Prostate gland (tissue), 2 donors: ENCODE measurements around the gene GGN.

ENCODE experiments used
- POLR2A ChIP-seq: fragments of 450-650 bp; IDR thresholded peaks from one replicate; pipeline ENCODE4 v1.6.1; 2016; ENCODE audit warnings: antibody characterized with exemption, mild to moderate bottlenecking
- POLR2AphosphoS5 ChIP-seq: sonication (generic); formaldehyde crosslinking; IDR thresholded peaks from one replicate; pipeline ENCODE4 v1.6.1; 2017; ENCODE audit warnings: antibody characterized with exemption
- TF ChIP-seq, protein P1 (sequence below), 4 experiments: fragments of 200-600 bp in 2 of 4; fragments of 450-650 bp in 2 of 4; sonication (generic) in 2 of 4; IDR thresholded peaks; 1 replicate in 3 of 4; 2 replicates in 1 of 4; pipeline ENCODE4 v1.5.1; 2016 to 2019; ENCODE audit warnings: antibody characterized with exemption in 4 of 4, mild to moderate bottlenecking in 2 of 4, moderate library complexity in 2 of 4

DNA sequence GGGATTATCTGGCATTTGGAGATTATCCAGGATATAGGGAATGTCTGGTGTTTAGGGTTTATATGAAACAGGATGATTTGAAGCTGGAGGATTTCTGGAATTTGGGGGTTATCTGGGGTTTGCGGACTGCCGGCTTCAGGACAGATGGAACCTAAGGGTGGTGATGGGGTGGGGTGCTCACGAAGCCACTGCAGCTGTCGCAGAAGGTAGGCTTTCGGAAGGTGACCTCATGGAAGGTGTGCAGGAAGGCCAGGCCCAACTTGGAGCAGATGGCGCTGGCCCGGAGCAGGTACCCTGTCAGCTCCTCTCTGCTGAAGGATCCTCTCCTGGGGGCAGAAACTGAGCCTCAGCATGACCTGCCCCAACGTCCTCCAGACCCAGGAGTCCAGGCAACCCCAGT, 24.7 kb upstream of the GGN start:
- TF ChIP-seq, protein P1, sequence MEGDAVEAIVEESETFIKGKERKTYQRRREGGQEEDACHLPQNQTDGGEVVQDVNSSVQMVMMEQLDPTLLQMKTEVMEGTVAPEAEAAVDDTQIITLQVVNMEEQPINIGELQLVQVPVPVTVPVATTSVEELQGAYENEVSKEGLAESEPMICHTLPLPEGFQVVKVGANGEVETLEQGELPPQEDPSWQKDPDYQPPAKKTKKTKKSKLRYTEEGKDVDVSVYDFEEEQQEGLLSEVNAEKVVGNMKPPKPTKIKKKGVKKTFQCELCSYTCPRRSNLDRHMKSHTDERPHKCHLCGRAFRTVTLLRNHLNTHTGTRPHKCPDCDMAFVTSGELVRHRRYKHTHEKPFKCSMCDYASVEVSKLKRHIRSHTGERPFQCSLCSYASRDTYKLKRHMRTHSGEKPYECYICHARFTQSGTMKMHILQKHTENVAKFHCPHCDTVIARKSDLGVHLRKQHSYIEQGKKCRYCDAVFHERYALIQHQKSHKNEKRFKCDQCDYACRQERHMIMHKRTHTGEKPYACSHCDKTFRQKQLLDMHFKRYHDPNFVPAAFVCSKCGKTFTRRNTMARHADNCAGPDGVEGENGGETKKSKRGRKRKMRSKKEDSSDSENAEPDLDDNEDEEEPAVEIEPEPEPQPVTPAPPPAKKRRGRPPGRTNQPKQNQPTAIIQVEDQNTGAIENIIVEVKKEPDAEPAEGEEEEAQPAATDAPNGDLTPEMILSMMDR (IDR thresholded peaks at IDR 0.05) = no peak
- no peak for TF ChIP-seq POLR2A
- TF ChIP-seq POLR2AphosphoS5 = no peak
